Measurements from ENCODE around the gene RHOT1. TPM values are rescaled to one million over a fixed set of nuclear protein-coding genes. Genes with fewer than 3 reads are reported as not detected.

The RHOT1 gene
- total RNA-seq, 1 donor from 2014 or later: 17.2 TPM

DNA sequence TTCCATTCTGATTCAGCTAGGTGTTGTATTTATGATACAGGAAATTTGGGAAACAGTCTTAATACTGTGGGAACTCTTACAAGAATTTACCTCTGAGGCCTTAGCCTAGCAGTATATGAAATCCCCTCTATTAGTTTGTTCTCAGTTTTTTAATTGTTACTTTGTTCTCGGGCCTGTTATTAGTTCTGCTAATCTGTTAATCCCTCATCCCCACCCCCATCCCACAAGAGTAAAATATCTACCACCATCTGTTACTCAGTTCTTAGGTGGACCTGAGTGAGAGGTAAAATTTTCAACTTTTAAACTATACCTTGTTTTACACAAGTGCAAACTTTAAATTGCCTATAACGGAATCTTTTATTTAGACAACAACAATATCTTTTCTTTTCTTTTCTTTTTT, 47.0 kb downstream of the RHOT1 start:
- no peaks in the 10 kb centered on the region for H3K4me1 ChIP-seq
- TF ChIP-seq, protein P1, sequence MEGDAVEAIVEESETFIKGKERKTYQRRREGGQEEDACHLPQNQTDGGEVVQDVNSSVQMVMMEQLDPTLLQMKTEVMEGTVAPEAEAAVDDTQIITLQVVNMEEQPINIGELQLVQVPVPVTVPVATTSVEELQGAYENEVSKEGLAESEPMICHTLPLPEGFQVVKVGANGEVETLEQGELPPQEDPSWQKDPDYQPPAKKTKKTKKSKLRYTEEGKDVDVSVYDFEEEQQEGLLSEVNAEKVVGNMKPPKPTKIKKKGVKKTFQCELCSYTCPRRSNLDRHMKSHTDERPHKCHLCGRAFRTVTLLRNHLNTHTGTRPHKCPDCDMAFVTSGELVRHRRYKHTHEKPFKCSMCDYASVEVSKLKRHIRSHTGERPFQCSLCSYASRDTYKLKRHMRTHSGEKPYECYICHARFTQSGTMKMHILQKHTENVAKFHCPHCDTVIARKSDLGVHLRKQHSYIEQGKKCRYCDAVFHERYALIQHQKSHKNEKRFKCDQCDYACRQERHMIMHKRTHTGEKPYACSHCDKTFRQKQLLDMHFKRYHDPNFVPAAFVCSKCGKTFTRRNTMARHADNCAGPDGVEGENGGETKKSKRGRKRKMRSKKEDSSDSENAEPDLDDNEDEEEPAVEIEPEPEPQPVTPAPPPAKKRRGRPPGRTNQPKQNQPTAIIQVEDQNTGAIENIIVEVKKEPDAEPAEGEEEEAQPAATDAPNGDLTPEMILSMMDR (IDR thresholded peaks at IDR 0.05): no peak
- no peak overlapping the region for H3K4me3 ChIP-seq
- intact Hi-C loops (cut with DNase I): no loop called here
- no peaks in the 10 kb centered on the region for H3K9me3 ChIP-seq
- H3K27me3 ChIP-seq: no peaks in the 10 kb centered on the region
- H3K27ac ChIP-seq: no peak overlapping the region
- DNase-seq (ENCODE audit: low spot score in 2 of 2): no peak
- H3K36me3 ChIP-seq: peaks cover 32 to 38% of the 10 kb centered on the region in 2 donors

DNA sequence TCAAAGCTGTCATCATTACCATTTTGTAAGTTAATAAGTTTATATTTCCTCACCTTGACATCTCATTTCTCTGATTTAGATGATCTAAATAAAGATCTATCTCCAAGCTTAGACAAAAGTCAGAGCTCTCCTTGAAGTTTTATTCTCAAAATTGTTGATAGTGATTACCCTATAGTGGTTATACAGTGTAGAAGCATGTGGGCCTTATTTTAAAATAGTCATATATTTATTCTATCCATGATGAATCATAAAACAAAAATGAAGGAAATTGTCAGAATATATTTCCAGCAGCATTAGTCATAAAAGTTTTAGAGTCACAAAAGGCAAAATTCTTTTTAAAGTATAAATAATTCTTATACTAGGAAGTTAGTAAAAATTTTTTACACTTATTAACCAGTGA, 49.0 kb downstream of the RHOT1 start:
- no peaks in the 10 kb centered on the region for H3K9me3 ChIP-seq
- TF ChIP-seq, protein P1 (IDR thresholded peaks at IDR 0.05): no peak
- peaks cover 39 to 47% of the 10 kb centered on the region in 2 donors for H3K36me3 ChIP-seq
- H3K27ac ChIP-seq: no peak overlapping the region
- H3K27me3 ChIP-seq: no peaks in the 10 kb centered on the region
- intact Hi-C loops (cut with DNase I): no loop called here
- H3K4me3 ChIP-seq: no peak overlapping the region
- no peak for DNase-seq (ENCODE audit: low spot score in 2 of 2)
- no peaks in the 10 kb centered on the region for H3K4me1 ChIP-seq

DNA sequence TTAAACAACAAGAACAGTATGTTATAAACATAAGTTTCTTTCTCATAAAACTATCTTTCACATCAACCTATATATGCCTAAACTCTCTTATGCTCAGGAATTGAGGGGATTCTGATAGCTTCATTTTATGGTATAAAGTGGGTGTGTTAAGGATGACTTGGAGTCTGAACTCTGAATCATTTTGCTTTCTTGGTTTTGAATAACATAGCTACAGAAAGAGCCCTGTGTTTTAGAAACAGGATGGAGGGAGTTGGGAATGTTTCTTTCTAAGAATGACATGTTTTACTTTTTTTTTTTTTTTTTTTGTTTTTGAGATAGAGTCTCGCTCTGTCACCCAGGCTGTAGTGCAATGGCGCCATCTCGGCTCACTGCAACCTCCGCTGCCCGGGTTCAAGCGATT, 50.1 kb downstream of the RHOT1 start:
- H3K27me3 ChIP-seq: no peaks in the 10 kb centered on the region
- no peak overlapping the region for H3K27ac ChIP-seq
- intact Hi-C loops (cut with DNase I): no loop called here
- H3K4me1 ChIP-seq: no peaks in the 10 kb centered on the region
- TF ChIP-seq, protein P1 (IDR thresholded peaks at IDR 0.05): no peak
- no peaks in the 10 kb centered on the region for H3K9me3 ChIP-seq
- peaks cover 41 to 49% of the 10 kb centered on the region in 2 donors for H3K36me3 ChIP-seq
- no peak for DNase-seq (ENCODE audit: low spot score in 2 of 2)
- H3K4me3 ChIP-seq: no peak overlapping the region

DNA sequence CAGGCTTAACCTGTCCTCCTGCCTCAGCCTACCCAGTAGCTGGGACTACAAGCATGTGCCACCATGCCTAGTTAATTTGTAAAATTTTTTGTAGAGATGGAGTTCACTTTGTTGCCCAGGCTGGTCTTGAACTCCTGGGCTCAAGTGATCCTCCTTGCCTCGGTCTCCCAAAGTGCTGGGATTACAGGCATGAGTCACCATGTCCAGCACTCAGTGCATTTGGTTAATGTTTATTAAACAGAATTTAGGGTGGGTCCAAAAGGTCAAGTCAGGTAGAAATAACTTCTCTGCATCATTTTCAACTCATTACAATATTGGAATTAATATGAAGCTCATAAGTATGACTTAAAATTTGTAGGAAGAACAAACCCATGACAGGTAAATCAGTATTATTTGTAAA, 55.7 kb downstream of the RHOT1 start:
- intact Hi-C loops (cut with DNase I): no loop called here
- H3K27me3 ChIP-seq: no peaks in the 10 kb centered on the region
- H3K9me3 ChIP-seq: no peaks in the 10 kb centered on the region
- no peak overlapping the region for H3K4me3 ChIP-seq
- no peak overlapping the region for H3K27ac ChIP-seq
- H3K36me3 ChIP-seq: peaks cover 52 to 98% of the 10 kb centered on the region in 2 donors
- no peaks in the 10 kb centered on the region for H3K4me1 ChIP-seq
- TF ChIP-seq, protein P1 (IDR thresholded peaks at IDR 0.05): no peak
- no peak for DNase-seq (ENCODE audit: low spot score in 2 of 2)

DNA sequence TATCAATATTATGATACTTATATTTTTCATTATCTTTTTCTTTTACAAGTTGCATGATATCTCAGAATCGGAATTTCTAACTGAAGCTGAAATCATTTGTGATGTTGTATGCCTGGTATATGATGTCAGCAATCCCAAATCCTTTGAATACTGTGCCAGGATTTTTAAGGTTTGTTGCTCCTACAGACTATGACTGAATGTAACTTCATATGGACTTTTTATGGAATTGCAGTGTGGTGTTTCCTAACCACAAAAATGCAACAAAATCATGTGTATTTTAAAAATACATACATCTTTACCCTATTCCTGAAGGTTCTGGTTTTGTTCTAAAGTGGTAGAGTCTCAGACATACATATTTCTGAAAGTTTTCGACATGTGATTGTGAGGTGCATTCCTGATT, 64.6 kb downstream of the RHOT1 start:
- TF ChIP-seq, protein P1 (IDR thresholded peaks at IDR 0.05): no peak
- no peak for DNase-seq (ENCODE audit: low spot score in 2 of 2)
- no peaks in the 10 kb centered on the region for H3K4me1 ChIP-seq
- H3K4me3 ChIP-seq: no peak overlapping the region
- H3K9me3 ChIP-seq: no peaks in the 10 kb centered on the region
- H3K27ac ChIP-seq: no peak overlapping the region
- intact Hi-C loops (cut with DNase I): no loop called here
- H3K27me3 ChIP-seq: no peaks in the 10 kb centered on the region
- H3K36me3 ChIP-seq: peaks cover 12 to 73% of the 10 kb centered on the region in 2 donors

DNA sequence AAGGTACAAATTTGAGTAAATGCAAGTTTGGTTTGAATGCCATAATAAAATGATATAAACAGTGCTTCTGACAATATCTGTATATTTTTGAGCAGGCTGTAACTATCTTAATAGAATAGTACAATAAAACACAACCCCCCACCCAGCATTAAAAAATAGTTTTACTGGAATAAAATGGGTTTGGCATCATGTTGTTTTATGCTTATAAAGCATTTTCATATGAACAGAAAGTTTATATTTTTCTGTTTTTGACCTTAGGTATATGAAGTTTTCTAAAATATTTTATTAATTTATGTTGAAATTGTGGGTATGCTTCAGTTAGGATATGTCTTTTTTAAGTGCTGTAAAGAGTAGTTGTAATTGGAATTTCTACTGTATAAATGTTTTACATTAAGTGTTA, 66.1 kb downstream of the RHOT1 start:
- H3K9me3 ChIP-seq: no peaks in the 10 kb centered on the region

More for the DNA sequence above, 66.1 kb downstream of the RHOT1 start:
- Histone ChIP-seq H3K4me3 (no peak overlapping the region), H3K27ac (no peak overlapping the region), H3K36me3 (peaks cover 10 to 67% of the 10 kb centered on the region in 2 donors), H3K27me3 (no peaks in the 10 kb centered on the region), H3K4me1 (no peaks in the 10 kb centered on the region)
- no peak for DNase-seq (ENCODE audit: low spot score in 2 of 2)
- intact Hi-C loops (cut with DNase I): no loop called here
- TF ChIP-seq, protein P1 (IDR thresholded peaks at IDR 0.05): no peak

Data from ascending aorta (tissue), 2 donors.